Neuronal stem cell (in vitro differentiated cells): ENCODE measurements around the gene EPHA5.

ENCODE experiments used
- DNase-seq: peaks from one replicate; pipeline ENCODE4 v3.0.0-alpha.2; 2013; ENCODE audit warnings: low spot score
- H2AFZ ChIP-seq: one replicate; pipeline ENCODE4 v1.6.1; 2013; ENCODE audit warnings: mild to moderate bottlenecking, low read length, inconsistent platforms
- H2AK5ac ChIP-seq: 2 replicates; pipeline ENCODE4 v1.6.1; 2013; ENCODE audit warnings: low read depth, mild to moderate bottlenecking, inconsistent platforms, low read length, moderate library complexity, mixed read lengths
- H2BK120ac ChIP-seq: 2 replicates; pipeline ENCODE4 v1.6.1; 2013; ENCODE audit warnings: low read depth, mild to moderate bottlenecking, inconsistent platforms, low read length, moderate library complexity, mixed read lengths
- H2BK12ac ChIP-seq: one replicate; pipeline ENCODE4 v1.6.1; 2013; ENCODE audit warnings: low read length, inconsistent platforms
- H2BK15ac ChIP-seq: 2 replicates; pipeline ENCODE4 v1.6.1; 2013; ENCODE audit warnings: mild to moderate bottlenecking, low read length, inconsistent platforms, mixed read lengths
- H2BK5ac ChIP-seq: one replicate; pipeline ENCODE4 v1.6.1; 2013; ENCODE audit warnings: inconsistent platforms, mild to moderate bottlenecking, low read length, moderate library complexity
- H3K14ac ChIP-seq: one replicate; pipeline ENCODE4 v1.6.1; 2013; ENCODE audit warnings: low read length, inconsistent platforms
- H3K18ac ChIP-seq: 2 replicates; pipeline ENCODE4 v1.6.1; 2013; ENCODE audit warnings: low read length, inconsistent platforms
- H3K23ac ChIP-seq: 2 replicates; pipeline ENCODE4 v1.6.1; 2013; ENCODE audit warnings: low read depth, mild to moderate bottlenecking, mixed read lengths, low read length, inconsistent platforms; ENCODE audit not compliant: poor library complexity
- H3K27ac ChIP-seq: replicated peaks from 3 replicates; pipeline ENCODE4 v1.5.1; 2013; ENCODE audit warnings: low read length, inconsistent platforms
- H3K27me3 ChIP-seq, 3 experiments: 2 replicates each; pipeline ENCODE4 v1.6.1; 2013; ENCODE audit warnings: low read length in 3 of 3, mild to moderate bottlenecking in 2 of 3, inconsistent platforms in 1 of 3, low read depth in 1 of 3, mixed read lengths in 1 of 3, moderate library complexity in 1 of 3; ENCODE audit not compliant: control insufficient read depth in 3 of 3, insufficient read depth in 3 of 3
- H3K36me3 ChIP-seq, 2 donors: replicated peaks in 1 of 2; 2 replicates each; pipeline ENCODE4 v1.6.1; 2013; ENCODE audit warnings: low read length in 2 of 2; ENCODE audit not compliant: control insufficient read depth in 2 of 2, insufficient read depth in 2 of 2
- H3K4ac ChIP-seq: 2 replicates; pipeline ENCODE4 v1.6.1; 2013; ENCODE audit warnings: inconsistent platforms, mild to moderate bottlenecking, low read length, moderate library complexity
- H3K4me1 ChIP-seq, 2 donors: 1 replicate in 1 of 2; 2 replicates in 1 of 2; pipeline ENCODE4 v1.6.1; 2013; ENCODE audit warnings: low read length in 2 of 2, low read depth in 1 of 2; ENCODE audit not compliant: control insufficient read depth in 2 of 2, insufficient read depth in 1 of 2
- H3K4me2 ChIP-seq: one replicate; pipeline ENCODE4 v1.6.1; 2013; ENCODE audit warnings: mild to moderate bottlenecking, low read length, inconsistent platforms; ENCODE audit not compliant: insufficient read depth, poor library complexity, severe bottlenecking
- H3K4me3 ChIP-seq, 2 donors: 2 replicates each; pipeline ENCODE4 v1.5.1; 2013; ENCODE audit warnings: low read length in 2 of 2, mild to moderate bottlenecking in 2 of 2, inconsistent platforms in 1 of 2, moderate library complexity in 1 of 2
- H3K79me1 ChIP-seq: one replicate; pipeline ENCODE4 v1.6.1; 2013; ENCODE audit warnings: low read depth, mild to moderate bottlenecking, inconsistent platforms, low read length, moderate library complexity
- H3K9ac ChIP-seq: one replicate; pipeline ENCODE4 v1.6.1; 2013; ENCODE audit warnings: mild to moderate bottlenecking, low read depth, low read length, inconsistent platforms; ENCODE audit not compliant: poor library complexity
- H3K9me3 ChIP-seq, 2 donors: replicated peaks in 1 of 2; 2 replicates each; pipeline versions ENCODE3 to v1.6.1; 2013; ENCODE audit warnings: low read length in 2 of 2, mild to moderate bottlenecking in 2 of 2, inconsistent platforms in 1 of 2, low read depth in 1 of 2, mixed read lengths in 1 of 2, moderate library complexity in 1 of 2; ENCODE audit not compliant: control insufficient read depth in 2 of 2, insufficient read depth in 1 of 2
- H4K8ac ChIP-seq: one replicate; pipeline ENCODE4 v1.6.1; 2013; ENCODE audit warnings: low read depth, mild to moderate bottlenecking, inconsistent platforms, low read length, moderate library complexity
- H4K91ac ChIP-seq: one replicate; pipeline ENCODE4 v1.6.1; 2013; ENCODE audit warnings: low read length, low read depth, mild to moderate bottlenecking, inconsistent platforms; ENCODE audit not compliant: poor library complexity
- WGBS, 2 donors: extraction: QIAGEN DNeasy Blood & Tissue Kit; methylation state at CpG; one replicate each; pipeline ENCODE4 v1.1.7; 2013; ENCODE audit warnings: missing lambda C conversion rate in 2 of 2, mixed read lengths in 1 of 2; ENCODE audit not compliant: insufficient read length in 2 of 2, insufficient replicate concordance in 1 of 2; ENCODE audit errors: extremely low coverage in 2 of 2; 5-methylcytosine and 5-hydroxymethylcytosine counted together

The EPHA5 gene

DNA sequence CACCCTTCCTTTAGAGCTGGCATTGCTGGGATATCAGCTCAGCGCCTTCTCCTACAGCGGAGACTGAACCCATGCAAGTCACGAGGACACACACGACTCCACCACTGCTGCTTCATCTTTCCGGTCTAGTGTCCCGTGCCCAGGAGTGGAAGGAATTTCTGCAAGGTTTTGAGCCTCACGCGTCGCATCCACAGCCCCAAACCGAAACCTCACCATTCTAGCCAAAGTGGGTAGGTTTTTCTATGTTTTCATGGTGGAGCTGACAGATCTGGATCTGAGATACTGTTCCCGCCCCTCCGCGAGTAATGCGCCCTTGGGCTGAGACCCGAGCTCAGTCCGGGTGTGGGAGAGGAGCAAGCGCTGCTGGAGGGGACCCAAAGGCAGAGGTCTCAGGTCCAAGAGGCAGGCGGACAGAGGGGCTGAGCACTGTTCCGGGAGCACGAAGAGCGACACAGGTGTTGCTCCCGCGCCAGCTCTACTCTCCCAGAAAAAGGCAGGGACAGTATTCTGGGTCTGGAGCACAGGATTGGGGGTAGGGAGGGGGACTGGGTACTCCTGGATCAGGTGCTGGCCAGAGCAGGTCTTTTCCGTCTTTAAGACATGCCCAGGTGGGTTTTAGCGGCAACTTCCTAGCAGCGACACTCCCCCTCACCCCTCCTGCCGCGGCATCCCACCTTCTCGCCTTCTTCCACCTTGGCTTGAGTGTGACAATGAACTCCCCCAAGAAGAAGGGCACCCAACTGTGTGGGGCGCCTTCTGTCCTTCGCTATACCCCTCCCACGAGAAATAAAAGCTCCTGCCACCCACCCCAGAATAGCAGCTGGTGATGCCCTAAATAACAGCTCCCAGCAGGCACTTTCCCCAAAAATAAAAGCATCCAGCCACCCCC is 1.8 kb downstream of the EPHA5 start:
- no peak overlapping the region for H3K27ac ChIP-seq
- peak overlapping the region; percentile 82 for H3K4me2 ChIP-seq
- H2AFZ ChIP-seq: peak overlapping the region; percentile 98
- no peak overlapping the region for H3K4ac ChIP-seq
- WGBS, 2 donors: no CpG with 5 or more reads among the region's 32 CpGs
- peak overlapping the region; percentile 7 for H3K18ac ChIP-seq
- peak overlapping the region; percentile 53 for H3K9ac ChIP-seq
- H3K9me3 ChIP-seq: no peaks in the 10 kb centered on the region
- no peak overlapping the region for H4K8ac ChIP-seq
- H2BK12ac ChIP-seq: no peak overlapping the region
- no peak overlapping the region for H4K91ac ChIP-seq
- H3K36me3 ChIP-seq: no peaks in the 10 kb centered on the region
- no peak overlapping the region for H2BK15ac ChIP-seq
- peaks cover 12 to 15% of the 10 kb centered on the region in 2 donors for H3K4me1 ChIP-seq
- peaks cover 5 to 86% (median 30%) of the 10 kb centered on the region in 3 experiments for H3K27me3 ChIP-seq
- H2BK5ac ChIP-seq: no peak overlapping the region
- DNase-seq: peak; percentile 26
- no peaks in the 10 kb centered on the region for H3K79me1 ChIP-seq
- no peak overlapping the region for H3K14ac ChIP-seq
- peak overlapping the region; percentile 2 to 56 for H3K4me3 ChIP-seq
- H2AK5ac ChIP-seq: peak overlapping the region; percentile 44
- H2BK120ac ChIP-seq: no peak overlapping the region
- H3K23ac ChIP-seq: no peak overlapping the region

DNA sequence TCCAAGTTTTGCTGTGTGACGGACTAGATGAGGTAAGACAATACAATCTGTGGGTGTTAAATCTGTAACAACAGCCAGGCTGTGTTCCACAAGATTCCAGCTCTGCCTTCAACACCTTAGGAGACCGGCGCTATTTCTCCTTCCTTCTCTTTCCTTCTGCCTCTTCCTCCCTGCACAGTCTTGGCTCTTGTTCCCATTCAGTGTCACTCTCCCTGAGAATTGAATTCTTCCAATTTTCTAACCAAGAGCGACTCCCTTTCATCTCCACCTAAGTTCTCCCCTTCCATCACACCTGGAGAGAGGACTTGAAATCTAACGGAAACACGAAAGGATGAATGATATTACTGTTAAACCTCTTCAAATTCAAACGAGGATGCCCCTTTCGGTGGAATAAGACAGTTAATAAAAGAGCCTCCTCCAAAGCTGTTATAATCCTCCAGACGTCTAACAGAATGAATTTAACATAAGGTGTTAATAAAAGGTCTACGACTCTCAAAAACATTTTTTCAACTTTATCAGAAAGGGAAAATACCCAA is 2.7 kb downstream of the EPHA5 start:
- H3K4me3 ChIP-seq: no peak overlapping the region

DNA sequence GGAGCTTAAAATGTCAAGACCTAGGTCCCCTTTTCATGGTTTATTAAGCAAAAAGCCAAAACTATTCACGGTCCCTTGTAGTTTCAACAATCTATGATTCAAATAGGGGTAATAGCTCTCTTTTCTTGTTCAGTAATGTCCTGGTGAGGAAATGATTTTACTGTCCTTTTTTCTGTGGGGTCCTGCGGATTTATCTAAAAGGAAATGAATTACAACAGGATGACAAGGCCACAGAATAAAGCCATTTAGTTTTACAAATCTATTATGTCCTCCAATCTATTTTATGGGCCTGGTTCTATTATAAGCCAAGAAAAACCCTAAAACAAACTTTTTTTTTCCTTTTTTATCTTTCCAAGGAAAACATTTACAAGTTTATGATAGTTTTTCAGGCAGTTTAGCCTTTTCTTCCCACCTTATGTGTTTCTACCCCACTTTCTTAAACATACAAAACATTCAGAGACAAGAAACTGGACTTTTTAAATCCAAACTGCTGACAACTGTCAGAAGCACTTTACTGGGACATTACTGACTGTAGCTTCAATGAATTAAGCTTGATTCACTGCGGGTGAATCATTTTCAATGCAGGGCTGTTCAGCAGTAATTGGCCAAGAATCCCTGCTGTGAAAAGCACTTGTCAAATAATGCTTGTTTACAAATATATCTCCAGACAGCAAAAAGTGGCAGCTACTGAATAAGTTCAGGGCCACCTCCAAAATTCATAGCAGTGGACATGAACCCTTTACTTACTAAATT is 4.3 kb downstream of the EPHA5 start:
- no peaks in the 10 kb centered on the region for H3K36me3 ChIP-seq
- no peak overlapping the region for H3K4me3 ChIP-seq
- peak; percentile 40 for DNase-seq
- H2AFZ ChIP-seq: no peak overlapping the region
- no peak overlapping the region for H2BK12ac ChIP-seq
- H3K18ac ChIP-seq: no peak overlapping the region
- no peak overlapping the region for H2BK120ac ChIP-seq
- H3K4me1 ChIP-seq: peaks cover 12 to 15% of the 10 kb centered on the region in 2 donors
- H3K9me3 ChIP-seq: no peaks in the 10 kb centered on the region
- H3K27me3 ChIP-seq: peaks cover 5 to 61% (median 30%) of the 10 kb centered on the region in 3 experiments
- no peak overlapping the region for H3K14ac ChIP-seq
- no CpG with 5 or more reads among the region's 3 CpGs for WGBS, 2 donors
- H3K27ac ChIP-seq: no peak overlapping the region
- no peak overlapping the region for H3K4ac ChIP-seq
- H4K91ac ChIP-seq: no peak overlapping the region
- H4K8ac ChIP-seq: no peak overlapping the region
- H2BK15ac ChIP-seq: no peak overlapping the region
- H3K23ac ChIP-seq: no peak overlapping the region
- no peak overlapping the region for H3K4me2 ChIP-seq
- no peaks in the 10 kb centered on the region for H3K79me1 ChIP-seq
- H2BK5ac ChIP-seq: no peak overlapping the region
- no peak overlapping the region for H2AK5ac ChIP-seq
- no peak overlapping the region for H3K9ac ChIP-seq

More for the DNA sequence above, 2.7 kb downstream of the EPHA5 start:
- H4K91ac ChIP-seq: no peak overlapping the region
- no peaks in the 10 kb centered on the region for H3K9me3 ChIP-seq
- H2BK12ac ChIP-seq: no peak overlapping the region
- WGBS, 2 donors: no CpG with 5 or more reads among the region's 10 CpGs
- H3K27ac ChIP-seq: no peak overlapping the region
- H3K79me1 ChIP-seq: no peaks in the 10 kb centered on the region
- no peak overlapping the region for H3K4me2 ChIP-seq
- H4K8ac ChIP-seq: no peak overlapping the region
- H2AFZ ChIP-seq: no peak overlapping the region
- H3K9ac ChIP-seq: no peak overlapping the region
- no peak overlapping the region for H2AK5ac ChIP-seq
- H2BK120ac ChIP-seq: no peak overlapping the region
- H3K36me3 ChIP-seq: no peaks in the 10 kb centered on the region
- H2BK5ac ChIP-seq: no peak overlapping the region
- H3K4me1 ChIP-seq: peaks cover 12 to 15% of the 10 kb centered on the region in 2 donors
- H2BK15ac ChIP-seq: no peak overlapping the region
- no peak overlapping the region for H3K23ac ChIP-seq
- peaks cover 5 to 78% (median 30%) of the 10 kb centered on the region in 3 experiments for H3K27me3 ChIP-seq
- H3K4ac ChIP-seq: no peak overlapping the region
- H3K18ac ChIP-seq: no peak overlapping the region
- no peak overlapping the region for H3K14ac ChIP-seq
- peak; percentile 9 for DNase-seq

DNA sequence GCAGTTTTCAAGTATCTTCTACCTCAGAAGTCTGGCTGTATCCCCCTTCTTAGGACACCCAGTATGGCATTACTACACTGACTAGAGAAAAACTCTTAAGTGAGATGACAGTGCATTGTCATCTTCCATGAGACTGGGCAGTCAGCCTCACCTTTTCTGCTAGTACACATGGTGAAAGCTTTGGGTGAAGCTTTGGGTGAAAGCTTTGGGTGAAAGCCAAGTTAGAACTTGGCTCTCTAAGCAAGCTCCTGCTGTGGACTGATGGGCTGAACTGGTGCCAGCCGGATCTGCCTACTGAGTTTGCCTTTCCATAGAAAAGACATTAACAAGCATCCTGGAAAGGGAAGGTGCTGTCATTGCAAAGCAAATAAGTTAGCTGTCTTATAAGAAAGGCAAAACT is 8.8 kb downstream of the EPHA5 start:
- Histone ChIP-seq H3K79me1 (no peaks in the 10 kb centered on the region), H3K14ac (no peak overlapping the region), H3K4me1 (no peaks in the 10 kb centered on the region), H3K27me3 (peaks cover 0 to 16% (median 0%) of the 10 kb centered on the region in 3 experiments), H3K4me3 (no peak overlapping the region), H3K4me2 (no peak overlapping the region), H2BK12ac (no peak overlapping the region), H4K8ac (no peak overlapping the region), H2BK120ac (no peak overlapping the region), H3K9me3 (no peaks in the 10 kb centered on the region), H3K36me3 (no peaks in the 10 kb centered on the region), H3K27ac (no peak overlapping the region), H4K91ac (no peak overlapping the region), H3K23ac (no peak overlapping the region), H2AFZ (peak overlapping the region; percentile 55), H3K9ac (no peak overlapping the region), H3K4ac (no peak overlapping the region), H2BK5ac (no peak overlapping the region), H3K18ac (no peak overlapping the region), H2AK5ac (no peak overlapping the region), H2BK15ac (no peak overlapping the region)
- no CpG with 5 or more reads among the region's 1 CpG for WGBS, 2 donors
- no peak for DNase-seq
